WTC11 (cell line): ENCODE measurements around the gene C16orf90. TPM values are rescaled to one million over a fixed set of nuclear protein-coding genes. Genes with fewer than 3 reads are reported as not detected.
A peak's percentile ranks its signal among the peaks of the same experiment; 100 is the strongest.

ENCODE experiments used
- ATAC-seq: fragments of 200-7000 bp; cut with Tn5 transposase; 2 replicates; pipeline ENCODE4 v1.10.0; 2021; ENCODE audit warnings: mild to moderate bottlenecking, moderate library complexity
- CTCF ChIA-PET: fragments of 300-600 bp; sonication (Branson Sonifier 250); formaldehyde crosslinking; loops from one replicate; lab custom pipeline; 2021; ENCODE audit warnings: antibody characterized with exemption; lab: Charles Lee
- POLR2A ChIA-PET: fragments of 350-600 bp; sonication (Branson Sonifier 250); formaldehyde crosslinking; loops from one replicate; lab custom pipeline; 2021; ENCODE audit warnings: antibody characterized with exemption; lab: Charles Lee
- DNase-seq: peaks from one replicate; pipeline ENCODE4 v3.0.0; 2021; ENCODE audit warnings: low spot score
- H3K27ac Mint-ChIP-seq: 2 replicates; pipeline ENCODE4 v1.8.0; 2021; ENCODE audit warnings: mixed read lengths
- H3K27me3 Mint-ChIP-seq: 2 replicates; pipeline ENCODE4 v1.8.0; 2021; ENCODE audit warnings: low read depth, mild to moderate bottlenecking, moderate library complexity, mixed read lengths
- H3K36me3 Mint-ChIP-seq: 2 replicates; pipeline ENCODE4 v1.8.0; 2021; ENCODE audit warnings: mixed read lengths
- H3K4me1 Mint-ChIP-seq: 2 replicates; pipeline ENCODE4 v1.8.0; 2022; ENCODE audit warnings: mixed read lengths
- H3K4me3 Mint-ChIP-seq: 2 replicates; pipeline ENCODE4 v1.8.0; 2021; ENCODE audit warnings: mild to moderate bottlenecking, moderate library complexity, mixed read lengths
- H3K9me3 Mint-ChIP-seq: 2 replicates; pipeline ENCODE4 v1.8.0; 2021; ENCODE audit warnings: mixed read lengths
- CREB1 ChIP-seq: sonication (generic); formaldehyde crosslinking; IDR thresholded peaks from 2 replicates; pipeline ENCODE4 v1.8.0; 2023; ENCODE audit warnings: mild to moderate bottlenecking, missing genetic modification reagents
- ELF4 ChIP-seq: sonication (generic); formaldehyde crosslinking; IDR thresholded peaks from 2 replicates; pipeline ENCODE4 v1.8.1; 2022; ENCODE audit warnings: low read depth, mild to moderate bottlenecking, moderate library complexity, missing genetic modification reagents
- EMX1 ChIP-seq: fragments of 250-450 bp; sonication (Bioruptor Pico); IDR thresholded peaks from 2 replicates; pipeline ENCODE4 v1.8.0; 2021; ENCODE audit warnings: mild to moderate bottlenecking
- FOXJ3 ChIP-seq: sonication (generic); formaldehyde crosslinking; IDR thresholded peaks from 2 replicates; pipeline ENCODE4 v1.9.0; 2021; ENCODE audit warnings: missing genetic modification reagents, mild to moderate bottlenecking, borderline replicate concordance
- FOXK1 ChIP-seq: sonication (generic); formaldehyde crosslinking; IDR thresholded peaks from 2 replicates; pipeline ENCODE4 v1.8.0; 2022; ENCODE audit warnings: mild to moderate bottlenecking, moderate library complexity, missing genetic modification reagents
- GABPB1 ChIP-seq: sonication (generic); formaldehyde crosslinking; IDR thresholded peaks from 2 replicates; pipeline ENCODE4 v1.8.1; 2023; ENCODE audit warnings: mild to moderate bottlenecking, missing genetic modification reagents
- KAT7 ChIP-seq: sonication (generic); formaldehyde crosslinking; IDR thresholded peaks from 2 replicates; pipeline ENCODE4 v1.8.1; 2023; ENCODE audit warnings: missing genetic modification reagents, mild to moderate bottlenecking, borderline replicate concordance
- MYBL2 ChIP-seq: sonication (generic); formaldehyde crosslinking; IDR thresholded peaks from 2 replicates; pipeline ENCODE4 v1.8.1; 2023; ENCODE audit warnings: mild to moderate bottlenecking, moderate library complexity, missing genetic modification reagents
- NFATC4 ChIP-seq: fragments of 250-450 bp; sonication (Bioruptor Pico); IDR thresholded peaks from 2 replicates; pipeline ENCODE4 v1.9.0; 2021; ENCODE audit warnings: mild to moderate bottlenecking
- PRRX2 ChIP-seq: fragments of 250-450 bp; sonication (Bioruptor Pico); IDR thresholded peaks from 2 replicates; pipeline ENCODE4 v1.8.0; 2021; ENCODE audit warnings: mild to moderate bottlenecking
- SOX15 ChIP-seq: fragments of 250-450 bp; sonication (Bioruptor Pico); IDR thresholded peaks from 2 replicates; pipeline ENCODE4 v1.9.0; 2021; ENCODE audit warnings: mild to moderate bottlenecking
- ZNF263 ChIP-seq: sonication (generic); formaldehyde crosslinking; IDR thresholded peaks from 2 replicates; pipeline ENCODE4 v1.8.1; 2022; ENCODE audit warnings: low read depth, mild to moderate bottlenecking, moderate library complexity, missing genetic modification reagents
- ZNF671 ChIP-seq: fragments of 250-450 bp; sonication (Bioruptor Pico); IDR thresholded peaks from 2 replicates; pipeline ENCODE4 v1.8.0; 2021; ENCODE audit warnings: mild to moderate bottlenecking
- total RNA-seq: library from RNA; stranded (reverse); gene quantifications from 3 replicates; pipeline ENCODE4 v1.2.3, GENCODE V29; 2021
- TF ChIP-seq, protein P1 (sequence below): sonication (generic); formaldehyde crosslinking; IDR thresholded peaks from 2 replicates; pipeline ENCODE4 v1.8.1; 2022; ENCODE audit warnings: low read depth, mild to moderate bottlenecking, moderate library complexity, missing genetic modification reagents, borderline replicate concordance
- TF ChIP-seq, protein P2 (sequence below): sonication (generic); formaldehyde crosslinking; IDR thresholded peaks from 2 replicates; pipeline ENCODE4 v1.8.1; 2022; ENCODE audit warnings: mild to moderate bottlenecking, moderate library complexity, missing genetic modification reagents
- TF ChIP-seq, protein P3 (sequence below): sonication (generic); formaldehyde crosslinking; IDR thresholded peaks from 2 replicates; pipeline ENCODE4 v1.8.0; 2022; ENCODE audit warnings: missing genetic modification reagents
- TF ChIP-seq, protein P4 (sequence below): sonication (generic); formaldehyde crosslinking; IDR thresholded peaks from 2 replicates; pipeline ENCODE4 v1.8.1; 2022; ENCODE audit warnings: mild to moderate bottlenecking, missing genetic modification reagents, moderate library complexity, borderline replicate concordance
- TF ChIP-seq, protein P5 (sequence below): sonication (generic); formaldehyde crosslinking; IDR thresholded peaks from 2 replicates; pipeline ENCODE4 v1.8.0; 2022; ENCODE audit warnings: mild to moderate bottlenecking, missing genetic modification reagents
- TF ChIP-seq, protein P6 (sequence below): sonication (generic); formaldehyde crosslinking; IDR thresholded peaks from 2 replicates; pipeline ENCODE4 v1.8.1; 2023; ENCODE audit warnings: mild to moderate bottlenecking, missing genetic modification reagents, moderate library complexity
- TF ChIP-seq, protein P7 (sequence below): fragments of 250-450 bp; sonication (Bioruptor Pico); IDR thresholded peaks from 2 replicates; pipeline ENCODE4 v1.9.0; 2021; ENCODE audit warnings: moderate library complexity, mild to moderate bottlenecking, inconsistent platforms, borderline replicate concordance
- TF ChIP-seq, protein P8 (sequence below): sonication (generic); formaldehyde crosslinking; conservative IDR thresholded peaks from 2 replicates; pipeline ENCODE4 v1.8.1; 2023; ENCODE audit warnings: mild to moderate bottlenecking, low read depth, missing genetic modification reagents, moderate library complexity
- TF ChIP-seq, protein P9 (sequence below): sonication (generic); formaldehyde crosslinking; conservative IDR thresholded peaks from 2 replicates; pipeline ENCODE4 v1.8.1; 2022; ENCODE audit warnings: mild to moderate bottlenecking, missing genetic modification reagents

The C16orf90 gene
- total RNA-seq, 1 experiment from 2014 or later: not detected

DNA sequence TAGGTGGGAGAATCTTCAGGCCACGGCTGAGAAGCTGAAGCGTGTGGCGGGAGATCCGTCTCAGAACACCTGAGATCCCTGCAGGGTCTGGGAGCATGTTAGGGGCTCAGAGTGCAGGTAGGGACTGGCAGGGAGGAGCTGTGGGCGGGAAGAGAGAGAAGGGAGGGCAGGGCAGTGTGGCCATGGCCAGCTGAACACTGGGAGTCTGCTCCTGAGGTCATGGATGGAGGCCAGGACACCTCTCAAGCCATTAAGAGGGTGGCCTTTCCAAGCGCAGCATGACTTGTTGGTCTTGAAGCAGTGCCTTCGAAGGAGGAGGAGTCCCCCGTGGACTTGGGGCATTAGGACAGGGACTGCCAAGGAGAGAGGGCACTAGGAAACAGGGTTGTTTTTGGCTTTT is 28.1 kb downstream of the C16orf90 start:
- no peak overlapping the region for H3K4me3 Mint-ChIP-seq
- POLR2A ChIA-PET: no interaction called here
- peaks cover 13% of the 10 kb centered on the region; the same call in 1 of the 2 replicates for H3K36me3 Mint-ChIP-seq
- H3K27me3 Mint-ChIP-seq: no peaks in the 10 kb centered on the region
- CTCF ChIA-PET: interaction anchor here (0.6 to 1.0 kb wide), 2 partner anchors 19 to 21 kb away, joined by 3 read pairs; no protein-coding TSS in a partner anchor
- DNase-seq (no peak), ATAC-seq (no peak)
- peaks cover 57% of the 10 kb centered on the region for H3K4me1 Mint-ChIP-seq
- H3K27ac Mint-ChIP-seq: peak overlapping the region; percentile 20
- TF ChIP-seq GABPB1 (CRISPR knock-in tag): no peak
- TF ChIP-seq, protein P1, sequence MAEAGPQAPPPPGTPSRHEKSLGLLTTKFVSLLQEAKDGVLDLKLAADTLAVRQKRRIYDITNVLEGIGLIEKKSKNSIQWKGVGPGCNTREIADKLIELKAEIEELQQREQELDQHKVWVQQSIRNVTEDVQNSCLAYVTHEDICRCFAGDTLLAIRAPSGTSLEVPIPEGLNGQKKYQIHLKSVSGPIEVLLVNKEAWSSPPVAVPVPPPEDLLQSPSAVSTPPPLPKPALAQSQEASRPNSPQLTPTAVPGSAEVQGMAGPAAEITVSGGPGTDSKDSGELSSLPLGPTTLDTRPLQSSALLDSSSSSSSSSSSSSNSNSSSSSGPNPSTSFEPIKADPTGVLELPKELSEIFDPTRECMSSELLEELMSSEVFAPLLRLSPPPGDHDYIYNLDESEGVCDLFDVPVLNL (CRISPR knock-in tag): no peak
- TF ChIP-seq ZNF263 (CRISPR knock-in tag): no peak
- TF ChIP-seq, protein P2, sequence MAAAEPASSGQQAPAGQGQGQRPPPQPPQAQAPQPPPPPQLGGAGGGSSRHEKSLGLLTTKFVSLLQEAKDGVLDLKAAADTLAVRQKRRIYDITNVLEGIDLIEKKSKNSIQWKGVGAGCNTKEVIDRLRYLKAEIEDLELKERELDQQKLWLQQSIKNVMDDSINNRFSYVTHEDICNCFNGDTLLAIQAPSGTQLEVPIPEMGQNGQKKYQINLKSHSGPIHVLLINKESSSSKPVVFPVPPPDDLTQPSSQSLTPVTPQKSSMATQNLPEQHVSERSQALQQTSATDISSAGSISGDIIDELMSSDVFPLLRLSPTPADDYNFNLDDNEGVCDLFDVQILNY (CRISPR knock-in tag): no peak
- no peak for TF ChIP-seq EMX1
- no peak for TF ChIP-seq SOX15
- TF ChIP-seq, protein P3, sequence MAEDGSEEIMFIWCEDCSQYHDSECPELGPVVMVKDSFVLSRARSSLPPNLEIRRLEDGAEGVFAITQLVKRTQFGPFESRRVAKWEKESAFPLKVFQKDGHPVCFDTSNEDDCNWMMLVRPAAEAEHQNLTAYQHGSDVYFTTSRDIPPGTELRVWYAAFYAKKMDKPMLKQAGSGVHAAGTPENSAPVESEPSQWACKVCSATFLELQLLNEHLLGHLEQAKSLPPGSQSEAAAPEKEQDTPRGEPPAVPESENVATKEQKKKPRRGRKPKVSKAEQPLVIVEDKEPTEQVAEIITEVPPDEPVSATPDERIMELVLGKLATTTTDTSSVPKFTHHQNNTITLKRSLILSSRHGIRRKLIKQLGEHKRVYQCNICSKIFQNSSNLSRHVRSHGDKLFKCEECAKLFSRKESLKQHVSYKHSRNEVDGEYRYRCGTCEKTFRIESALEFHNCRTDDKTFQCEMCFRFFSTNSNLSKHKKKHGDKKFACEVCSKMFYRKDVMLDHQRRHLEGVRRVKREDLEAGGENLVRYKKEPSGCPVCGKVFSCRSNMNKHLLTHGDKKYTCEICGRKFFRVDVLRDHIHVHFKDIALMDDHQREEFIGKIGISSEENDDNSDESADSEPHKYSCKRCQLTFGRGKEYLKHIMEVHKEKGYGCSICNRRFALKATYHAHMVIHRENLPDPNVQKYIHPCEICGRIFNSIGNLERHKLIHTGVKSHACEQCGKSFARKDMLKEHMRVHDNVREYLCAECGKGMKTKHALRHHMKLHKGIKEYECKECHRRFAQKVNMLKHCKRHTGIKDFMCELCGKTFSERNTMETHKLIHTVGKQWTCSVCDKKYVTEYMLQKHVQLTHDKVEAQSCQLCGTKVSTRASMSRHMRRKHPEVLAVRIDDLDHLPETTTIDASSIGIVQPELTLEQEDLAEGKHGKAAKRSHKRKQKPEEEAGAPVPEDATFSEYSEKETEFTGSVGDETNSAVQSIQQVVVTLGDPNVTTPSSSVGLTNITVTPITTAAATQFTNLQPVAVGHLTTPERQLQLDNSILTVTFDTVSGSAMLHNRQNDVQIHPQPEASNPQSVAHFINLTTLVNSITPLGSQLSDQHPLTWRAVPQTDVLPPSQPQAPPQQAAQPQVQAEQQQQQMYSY: no peak
- TF ChIP-seq, protein P4, sequence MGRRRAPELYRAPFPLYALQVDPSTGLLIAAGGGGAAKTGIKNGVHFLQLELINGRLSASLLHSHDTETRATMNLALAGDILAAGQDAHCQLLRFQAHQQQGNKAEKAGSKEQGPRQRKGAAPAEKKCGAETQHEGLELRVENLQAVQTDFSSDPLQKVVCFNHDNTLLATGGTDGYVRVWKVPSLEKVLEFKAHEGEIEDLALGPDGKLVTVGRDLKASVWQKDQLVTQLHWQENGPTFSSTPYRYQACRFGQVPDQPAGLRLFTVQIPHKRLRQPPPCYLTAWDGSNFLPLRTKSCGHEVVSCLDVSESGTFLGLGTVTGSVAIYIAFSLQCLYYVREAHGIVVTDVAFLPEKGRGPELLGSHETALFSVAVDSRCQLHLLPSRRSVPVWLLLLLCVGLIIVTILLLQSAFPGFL (CRISPR knock-in tag): no peak
- no peak for TF ChIP-seq MYBL2
- TF ChIP-seq, protein P5, sequence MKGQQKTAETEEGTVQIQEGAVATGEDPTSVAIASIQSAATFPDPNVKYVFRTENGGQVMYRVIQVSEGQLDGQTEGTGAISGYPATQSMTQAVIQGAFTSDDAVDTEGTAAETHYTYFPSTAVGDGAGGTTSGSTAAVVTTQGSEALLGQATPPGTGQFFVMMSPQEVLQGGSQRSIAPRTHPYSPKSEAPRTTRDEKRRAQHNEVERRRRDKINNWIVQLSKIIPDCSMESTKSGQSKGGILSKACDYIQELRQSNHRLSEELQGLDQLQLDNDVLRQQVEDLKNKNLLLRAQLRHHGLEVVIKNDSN (CRISPR knock-in tag): no peak
- no peak for TF ChIP-seq FOXJ3 (CRISPR knock-in tag)
- no peak for TF ChIP-seq PRRX2
- TF ChIP-seq CREB1 (CRISPR knock-in tag): no peak
- no peak for TF ChIP-seq ELF4 (CRISPR knock-in tag)
- TF ChIP-seq, protein P6, sequence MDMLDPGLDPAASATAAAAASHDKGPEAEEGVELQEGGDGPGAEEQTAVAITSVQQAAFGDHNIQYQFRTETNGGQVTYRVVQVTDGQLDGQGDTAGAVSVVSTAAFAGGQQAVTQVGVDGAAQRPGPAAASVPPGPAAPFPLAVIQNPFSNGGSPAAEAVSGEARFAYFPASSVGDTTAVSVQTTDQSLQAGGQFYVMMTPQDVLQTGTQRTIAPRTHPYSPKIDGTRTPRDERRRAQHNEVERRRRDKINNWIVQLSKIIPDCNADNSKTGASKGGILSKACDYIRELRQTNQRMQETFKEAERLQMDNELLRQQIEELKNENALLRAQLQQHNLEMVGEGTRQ (CRISPR knock-in tag): no peak
- no peaks in the 10 kb centered on the region for H3K9me3 Mint-ChIP-seq

DNA sequence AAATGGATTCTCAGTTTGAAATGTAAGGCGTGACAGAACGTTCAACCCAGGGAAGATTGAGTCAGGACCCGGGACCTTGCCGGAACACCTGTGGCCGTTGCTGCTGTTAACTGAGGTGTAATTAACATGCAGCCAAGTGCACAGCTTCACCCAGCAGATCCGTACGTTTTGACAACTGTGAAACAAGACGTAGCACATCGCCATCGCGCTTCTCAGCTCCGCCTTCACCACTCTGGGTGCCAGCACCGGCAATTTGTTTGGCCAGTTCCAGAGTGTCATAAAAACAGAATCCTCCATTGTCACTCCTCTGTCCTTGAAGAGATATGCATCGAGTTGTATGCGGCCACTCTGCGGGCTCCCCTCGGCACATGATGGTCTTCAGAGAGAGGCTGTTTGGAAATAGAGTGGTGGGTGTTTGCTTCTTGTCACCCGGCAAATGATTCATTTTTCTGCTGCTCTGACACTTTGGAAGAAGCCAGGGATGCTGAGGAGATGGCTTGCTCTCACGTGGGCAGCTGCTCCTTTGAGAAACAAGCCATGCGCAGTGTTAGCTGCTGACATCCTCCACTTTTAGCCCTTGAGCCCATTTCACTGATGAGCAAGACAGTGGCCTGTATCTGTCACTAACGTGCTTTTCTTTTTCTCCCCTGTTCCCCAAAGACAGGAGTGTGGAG is 29.2 kb downstream of the C16orf90 start:
- DNase-seq (no peak), ATAC-seq (no peak)
- H3K4me1 Mint-ChIP-seq: peaks cover 66% of the 10 kb centered on the region
- H3K36me3 Mint-ChIP-seq: peaks cover 13% of the 10 kb centered on the region; the same call in 1 of the 2 replicates
- H3K9me3 Mint-ChIP-seq: no peaks in the 10 kb centered on the region
- H3K4me3 Mint-ChIP-seq: no peak overlapping the region
- no peaks in the 10 kb centered on the region for H3K27me3 Mint-ChIP-seq
- CTCF ChIA-PET: interaction anchor here (1.0 kb wide), 2 partner anchors 20 to 25 kb away, joined by 3 read pairs; no protein-coding TSS in a partner anchor
- POLR2A ChIA-PET: no interaction called here
- H3K27ac Mint-ChIP-seq: no peak overlapping the region
- no peak for TF ChIP-seq FOXJ3 (CRISPR knock-in tag)
- no peak for TF ChIP-seq ZNF671 (CRISPR knock-in tag)
- TF ChIP-seq, protein P7, sequence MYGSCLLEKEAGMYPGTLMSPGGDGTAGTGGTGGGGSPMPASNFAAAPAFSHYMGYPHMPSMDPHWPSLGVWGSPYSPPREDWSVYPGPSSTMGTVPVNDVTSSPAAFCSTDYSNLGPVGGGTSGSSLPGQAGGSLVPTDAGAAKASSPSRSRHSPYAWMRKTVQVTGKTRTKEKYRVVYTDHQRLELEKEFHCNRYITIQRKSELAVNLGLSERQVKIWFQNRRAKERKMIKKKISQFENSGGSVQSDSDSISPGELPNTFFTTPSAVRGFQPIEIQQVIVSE: no peak
- no peak for TF ChIP-seq KAT7 (CRISPR knock-in tag)
- TF ChIP-seq, protein P8, sequence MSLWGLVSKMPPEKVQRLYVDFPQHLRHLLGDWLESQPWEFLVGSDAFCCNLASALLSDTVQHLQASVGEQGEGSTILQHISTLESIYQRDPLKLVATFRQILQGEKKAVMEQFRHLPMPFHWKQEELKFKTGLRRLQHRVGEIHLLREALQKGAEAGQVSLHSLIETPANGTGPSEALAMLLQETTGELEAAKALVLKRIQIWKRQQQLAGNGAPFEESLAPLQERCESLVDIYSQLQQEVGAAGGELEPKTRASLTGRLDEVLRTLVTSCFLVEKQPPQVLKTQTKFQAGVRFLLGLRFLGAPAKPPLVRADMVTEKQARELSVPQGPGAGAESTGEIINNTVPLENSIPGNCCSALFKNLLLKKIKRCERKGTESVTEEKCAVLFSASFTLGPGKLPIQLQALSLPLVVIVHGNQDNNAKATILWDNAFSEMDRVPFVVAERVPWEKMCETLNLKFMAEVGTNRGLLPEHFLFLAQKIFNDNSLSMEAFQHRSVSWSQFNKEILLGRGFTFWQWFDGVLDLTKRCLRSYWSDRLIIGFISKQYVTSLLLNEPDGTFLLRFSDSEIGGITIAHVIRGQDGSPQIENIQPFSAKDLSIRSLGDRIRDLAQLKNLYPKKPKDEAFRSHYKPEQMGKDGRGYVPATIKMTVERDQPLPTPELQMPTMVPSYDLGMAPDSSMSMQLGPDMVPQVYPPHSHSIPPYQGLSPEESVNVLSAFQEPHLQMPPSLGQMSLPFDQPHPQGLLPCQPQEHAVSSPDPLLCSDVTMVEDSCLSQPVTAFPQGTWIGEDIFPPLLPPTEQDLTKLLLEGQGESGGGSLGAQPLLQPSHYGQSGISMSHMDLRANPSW (CRISPR knock-in tag): no peak
- TF ChIP-seq, protein P9, sequence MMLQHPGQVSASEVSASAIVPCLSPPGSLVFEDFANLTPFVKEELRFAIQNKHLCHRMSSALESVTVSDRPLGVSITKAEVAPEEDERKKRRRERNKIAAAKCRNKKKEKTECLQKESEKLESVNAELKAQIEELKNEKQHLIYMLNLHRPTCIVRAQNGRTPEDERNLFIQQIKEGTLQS (CRISPR knock-in tag): no peak
- TF ChIP-seq NFATC4 (CRISPR knock-in tag): no peak
- TF ChIP-seq FOXK1: no peak
